Progenitor cell of endocrine pancreas (in vitro differentiated cells): ENCODE measurements around the gene NGFR. TPM values are rescaled to one million over a fixed set of nuclear protein-coding genes. Genes with fewer than 3 reads are reported as not detected.

Source experiments
- DNase-seq: peaks from one replicate; pipeline ENCODE4 v3.0.0; 2021; ENCODE audit warnings: low spot score; ENCODE audit not compliant: unreplicated experiment
- H3K27ac Mint-ChIP-seq: 2 replicates; pipeline ENCODE4 v1.8.0; 2021; ENCODE audit warnings: mild to moderate bottlenecking, moderate library complexity, mixed read lengths
- H3K27me3 Mint-ChIP-seq: 2 replicates; pipeline ENCODE4 v1.8.0; 2021; ENCODE audit warnings: mixed read lengths
- H3K36me3 Mint-ChIP-seq: 2 replicates; pipeline ENCODE4 v1.8.0; 2022; ENCODE audit warnings: mixed read lengths; ENCODE audit not compliant: insufficient read depth
- H3K4me1 Mint-ChIP-seq: 2 replicates; pipeline ENCODE4 v1.8.0; 2021; ENCODE audit warnings: low read depth, mixed read lengths
- H3K4me3 Mint-ChIP-seq: 2 replicates; pipeline ENCODE4 v1.8.0; 2021; ENCODE audit warnings: low read depth, mild to moderate bottlenecking, moderate library complexity, mixed read lengths
- H3K9me3 Mint-ChIP-seq: 2 replicates; pipeline ENCODE4 v1.8.0; 2021; ENCODE audit warnings: low read depth, mixed read lengths
- total RNA-seq: library from RNA; stranded (reverse); gene quantifications from 2 replicates; pipeline ENCODE4 v1.2.1, GENCODE V29; 2021
- TF ChIP-seq, protein P1 (sequence below): fragments of 200-600 bp; sonication (generic); IDR thresholded peaks from one replicate; pipeline ENCODE4 v1.5.0; 2021; ENCODE audit warnings: antibody characterized with exemption, mild to moderate bottlenecking; ENCODE audit not compliant: unreplicated experiment

Gene NGFR
- total RNA-seq, 1 donor from 2014 or later, result 2.7 TPM

DNA sequence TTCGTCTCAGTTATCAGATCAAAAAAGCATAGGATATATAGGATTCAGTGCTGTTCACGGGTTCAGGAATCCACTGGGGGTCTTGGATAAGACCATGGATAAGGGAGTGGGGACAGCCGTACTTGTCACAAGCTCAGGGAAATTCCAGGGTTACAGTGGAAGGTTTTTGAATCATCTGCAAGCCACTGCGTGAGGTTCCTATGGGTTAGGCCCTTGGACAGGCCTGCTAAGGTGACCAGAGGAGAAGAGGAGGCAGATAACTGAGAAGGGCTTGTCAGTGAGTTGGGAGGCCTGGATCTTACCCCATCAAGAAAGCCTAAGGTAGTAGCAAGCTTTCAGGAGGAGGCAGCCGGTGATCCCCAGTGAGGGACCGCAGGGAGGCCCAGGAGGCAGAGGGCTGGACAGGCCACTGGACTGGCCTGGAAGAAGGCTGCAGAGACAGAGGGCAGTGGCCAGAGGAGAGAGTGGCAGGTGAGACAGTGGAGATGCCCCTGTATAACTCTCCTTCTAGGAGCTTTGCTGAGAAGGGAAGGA lies 27.3 kb downstream of the NGFR start:
- Mint-ChIP-seq H3K36me3 (no peaks in the 10 kb centered on the region), H3K4me3 (no peak overlapping the region), H3K9me3 (no peaks in the 10 kb centered on the region), H3K27me3 (peaks cover 34% of the 10 kb centered on the region), H3K4me1 (no peaks in the 10 kb centered on the region), H3K27ac (no peak overlapping the region)
- TF ChIP-seq, protein P1, sequence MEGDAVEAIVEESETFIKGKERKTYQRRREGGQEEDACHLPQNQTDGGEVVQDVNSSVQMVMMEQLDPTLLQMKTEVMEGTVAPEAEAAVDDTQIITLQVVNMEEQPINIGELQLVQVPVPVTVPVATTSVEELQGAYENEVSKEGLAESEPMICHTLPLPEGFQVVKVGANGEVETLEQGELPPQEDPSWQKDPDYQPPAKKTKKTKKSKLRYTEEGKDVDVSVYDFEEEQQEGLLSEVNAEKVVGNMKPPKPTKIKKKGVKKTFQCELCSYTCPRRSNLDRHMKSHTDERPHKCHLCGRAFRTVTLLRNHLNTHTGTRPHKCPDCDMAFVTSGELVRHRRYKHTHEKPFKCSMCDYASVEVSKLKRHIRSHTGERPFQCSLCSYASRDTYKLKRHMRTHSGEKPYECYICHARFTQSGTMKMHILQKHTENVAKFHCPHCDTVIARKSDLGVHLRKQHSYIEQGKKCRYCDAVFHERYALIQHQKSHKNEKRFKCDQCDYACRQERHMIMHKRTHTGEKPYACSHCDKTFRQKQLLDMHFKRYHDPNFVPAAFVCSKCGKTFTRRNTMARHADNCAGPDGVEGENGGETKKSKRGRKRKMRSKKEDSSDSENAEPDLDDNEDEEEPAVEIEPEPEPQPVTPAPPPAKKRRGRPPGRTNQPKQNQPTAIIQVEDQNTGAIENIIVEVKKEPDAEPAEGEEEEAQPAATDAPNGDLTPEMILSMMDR, result no peak
- no peak for DNase-seq

DNA sequence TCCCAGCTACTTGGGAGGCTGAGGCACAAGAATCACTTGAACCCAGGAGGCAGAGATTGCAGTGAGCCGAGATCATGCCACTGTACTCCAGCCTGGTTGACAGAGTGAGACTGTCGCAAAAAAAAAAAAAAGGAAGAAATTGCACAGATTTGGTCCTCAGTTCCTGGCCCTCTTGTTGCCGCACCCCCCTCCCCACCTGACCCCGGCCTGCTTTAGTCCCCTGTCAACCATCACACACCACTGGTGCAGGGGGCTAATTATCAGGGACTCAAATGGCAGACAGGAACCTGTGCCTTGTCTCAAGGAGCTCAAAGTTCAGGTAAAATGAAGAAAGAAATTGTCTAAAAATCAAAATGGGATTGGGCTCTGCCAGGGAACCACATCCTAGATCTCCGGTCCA lies 28.1 kb downstream of the NGFR start:
- Mint-ChIP-seq H3K27me3 (peaks cover 32% of the 10 kb centered on the region), H3K4me3 (no peak overlapping the region)
- no peak for DNase-seq

DNA sequence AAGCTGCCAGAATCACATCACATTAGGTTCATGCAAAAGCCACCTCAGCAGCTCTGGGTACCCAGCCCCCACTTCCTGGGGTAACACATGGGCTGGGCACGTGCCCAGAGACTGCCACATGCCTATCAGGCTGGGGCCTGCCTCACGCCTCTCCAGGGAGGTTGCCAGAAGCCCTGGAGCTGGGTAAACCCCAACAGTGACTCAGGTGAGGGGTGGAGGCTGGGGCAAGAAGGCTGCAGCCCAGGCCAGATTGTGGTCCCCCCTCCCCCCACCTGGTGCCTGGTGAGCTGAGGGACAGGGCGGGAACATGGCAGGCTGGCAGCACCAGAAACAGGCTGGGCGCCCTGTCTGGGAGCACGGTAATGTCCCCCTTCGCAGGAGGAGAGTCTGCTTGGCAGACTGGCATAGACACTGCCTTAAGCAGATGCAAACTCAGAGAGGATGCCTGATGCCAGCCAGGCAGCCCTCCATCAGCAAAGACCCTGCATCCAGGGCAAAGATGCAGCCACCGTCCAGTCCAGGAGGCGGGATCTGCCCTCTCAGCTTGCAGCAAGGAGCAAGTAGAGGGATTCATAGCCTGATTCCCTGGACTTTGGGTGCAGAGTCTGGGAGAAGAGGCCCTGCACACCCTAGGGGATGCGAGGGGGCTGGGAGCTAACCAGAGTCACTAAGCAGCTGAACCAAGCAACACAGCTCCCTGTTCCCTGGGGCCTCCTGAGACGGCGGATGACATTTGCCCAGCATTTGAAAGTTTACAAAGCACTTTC lies 28.8 kb downstream of the NGFR start:
- Mint-ChIP-seq H3K36me3 (no peaks in the 10 kb centered on the region), H3K4me3 (no peak overlapping the region), H3K4me1 (no peaks in the 10 kb centered on the region), H3K9me3 (no peaks in the 10 kb centered on the region), H3K27me3 (peaks cover 32% of the 10 kb centered on the region), H3K27ac (no peak overlapping the region)
- no peak for DNase-seq
- TF ChIP-seq, protein P1, result no peak

More for the DNA sequence above, 28.1 kb downstream of the NGFR start:
- H3K9me3 Mint-ChIP-seq, result no peaks in the 10 kb centered on the region
- no peaks in the 10 kb centered on the region for H3K36me3 Mint-ChIP-seq
- no peaks in the 10 kb centered on the region for H3K4me1 Mint-ChIP-seq
- TF ChIP-seq, protein P1, result no peak
- no peak overlapping the region for H3K27ac Mint-ChIP-seq

DNA sequence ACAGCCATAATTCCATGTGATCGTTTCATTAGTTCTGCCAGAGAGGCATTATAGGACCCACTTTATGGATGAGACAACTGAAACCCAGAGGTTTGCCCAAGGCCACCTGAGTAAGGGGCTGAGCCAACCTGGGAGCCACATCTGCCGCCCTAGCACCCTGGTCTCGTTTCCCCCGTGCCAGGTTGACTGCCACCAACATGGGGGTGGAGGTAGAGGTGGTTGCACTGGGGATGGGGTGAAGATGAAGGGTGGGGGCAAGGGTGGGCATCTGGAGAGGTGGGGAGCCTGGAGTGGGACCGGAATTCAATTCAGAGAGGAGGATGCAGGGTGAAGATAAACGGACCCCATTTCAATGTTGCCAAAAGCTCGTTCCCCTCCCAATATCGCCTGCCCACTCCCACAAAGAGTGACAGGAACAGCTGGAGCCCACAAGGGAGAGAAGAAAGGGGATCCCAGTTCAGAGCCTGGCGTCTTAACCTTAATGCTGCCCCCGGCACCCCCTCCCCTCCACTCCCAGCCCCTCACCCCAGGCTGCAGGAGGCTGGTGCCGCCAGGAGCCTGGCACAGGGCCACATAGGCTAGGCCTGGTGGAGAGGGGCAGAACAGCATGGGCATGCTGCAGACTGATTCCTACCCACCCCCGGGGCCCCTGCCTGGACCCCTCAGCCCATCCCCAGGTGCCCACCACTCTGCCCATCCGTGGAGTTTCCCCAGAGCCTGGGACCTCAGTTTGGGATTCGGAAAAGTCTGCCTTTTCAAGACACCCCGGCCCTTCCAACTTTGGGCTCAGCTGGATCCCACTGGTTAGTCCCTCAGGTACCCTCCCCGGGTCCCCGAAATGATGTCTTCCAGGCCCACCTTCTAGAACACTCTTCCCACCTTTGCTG lies 29.6 kb downstream of the NGFR start:
- Mint-ChIP-seq H3K4me3 (no peak overlapping the region), H3K36me3 (no peaks in the 10 kb centered on the region), H3K9me3 (no peaks in the 10 kb centered on the region), H3K27me3 (peaks cover 32% of the 10 kb centered on the region), H3K27ac (no peak overlapping the region), H3K4me1 (no peaks in the 10 kb centered on the region)
- TF ChIP-seq, protein P1, result no peak
- no peak for DNase-seq
